Activated T-helper 2 cell treated with anti-CD3 and anti-CD28 coated beads, Interferon-gamma antibody, Interleukin-2, Interleukin-4, amounts not matched to agents 10 μg/mL and 5 μg/mL and 100 μg/mL, durations not matched to agents 14 hours and 24 hours and 36 hours (primary cell): ENCODE results near the gene DTX2. TPM values are rescaled to one million over a fixed set of nuclear protein-coding genes. Genes with fewer than 3 reads are reported as not detected.
"Not testable (repeated sequence)": the region's sequence is repeated elsewhere in the genome, so short reads cannot be mapped to it uniquely, and the experiment has no call there.

Experiments used
- DNase-seq: peaks from one replicate; pipeline ENCODE4 v3.0.0; 2021; ENCODE audit warnings: low spot score
- H3K27ac Mint-ChIP-seq: one replicate; pipeline ENCODE4 v1.8.0; 2021; ENCODE audit warnings: mixed read lengths
- H3K27me3 Mint-ChIP-seq: one replicate; pipeline ENCODE4 v1.8.0; 2021; ENCODE audit warnings: low read depth, mixed read lengths
- H3K36me3 Mint-ChIP-seq: one replicate; pipeline ENCODE4 v1.8.0; 2021; ENCODE audit warnings: low read depth, mixed read lengths
- H3K4me1 Mint-ChIP-seq: one replicate; pipeline ENCODE4 v1.8.0; 2021; ENCODE audit warnings: low read depth, mixed read lengths
- H3K4me3 Mint-ChIP-seq: one replicate; pipeline ENCODE4 v1.8.0; 2021; ENCODE audit warnings: low read depth, mild to moderate bottlenecking, moderate library complexity, mixed read lengths
- H3K9me3 Mint-ChIP-seq: one replicate; pipeline ENCODE4 v1.8.0; 2021; ENCODE audit warnings: mixed read lengths
- intact Hi-C: fragments of 100-400 bp; cut with micrococcal nuclease; formaldehyde crosslinking; loops from one replicate; pipeline ENCODE4 v1.15.1; 2023
- total RNA-seq: library from RNA; stranded (reverse); gene quantifications from 2 replicates; pipeline ENCODE4 v1.2.3, GENCODE V29; 2022

Gene DTX2
- total RNA-seq, 1 donor from 2014 or later = 24.7 TPM

DNA sequence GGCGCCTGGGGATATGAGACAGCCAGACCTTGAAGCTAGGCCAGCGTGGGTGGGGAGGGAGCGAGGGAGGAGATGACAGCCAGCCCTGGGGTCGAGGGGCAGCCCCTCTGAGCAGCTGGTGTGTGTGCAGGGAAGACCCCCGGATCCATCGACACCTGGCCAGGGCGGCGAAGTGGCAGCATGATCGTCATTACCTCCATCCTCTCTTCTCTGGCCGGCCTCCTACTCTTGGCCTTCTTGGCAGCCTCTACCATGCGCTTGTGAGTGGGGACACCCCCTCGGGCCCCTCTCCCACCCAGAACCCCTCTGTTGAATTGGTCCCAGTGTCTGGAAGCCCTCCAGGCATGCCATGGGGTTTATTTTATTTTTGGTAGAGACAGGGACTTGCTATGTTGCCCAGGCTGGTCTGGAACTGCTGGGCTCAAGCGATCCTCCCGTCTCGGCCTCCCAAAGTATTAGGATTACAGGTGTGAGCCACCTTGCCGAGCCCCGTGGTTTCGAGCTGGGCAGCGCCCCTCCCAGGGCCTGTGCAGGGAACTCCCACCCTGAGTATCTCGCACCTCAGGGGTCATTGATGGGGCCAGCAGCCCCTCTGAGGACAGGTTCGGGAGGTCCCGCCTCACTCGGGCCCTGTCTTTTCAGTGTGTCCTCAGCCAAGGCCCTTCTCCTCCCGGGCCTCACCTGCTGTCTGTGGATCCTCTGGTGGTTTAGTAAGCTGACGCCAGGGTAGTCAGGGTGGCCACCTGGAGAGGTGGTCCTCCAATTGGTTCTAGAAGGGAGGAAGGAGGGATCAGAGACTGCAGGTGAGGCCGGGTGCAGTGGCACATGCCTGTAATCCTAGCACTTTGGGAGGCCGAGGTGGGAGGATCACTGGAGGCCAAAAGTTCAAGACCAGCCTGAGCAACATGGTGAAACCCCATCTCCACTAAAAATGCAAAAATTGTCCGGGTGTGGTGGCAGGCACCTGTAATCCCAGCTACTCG lies 52.6 kb downstream of the DTX2 start:
- Mint-ChIP-seq H3K4me3 (no peak overlapping the region), H3K36me3 (no peaks in the 10 kb centered on the region), H3K27ac (no peak overlapping the region), H3K4me1 (no peaks in the 10 kb centered on the region), H3K27me3 (no peaks in the 10 kb centered on the region), H3K9me3 (no peaks in the 10 kb centered on the region)
- DNase-seq = peak; percentile 5
- intact Hi-C loops = no loop called here

GRCh38 chr7:76514926-76515771 lies 53.6 kb downstream of the DTX2 start:
- Mint-ChIP-seq H3K4me3 (no peak overlapping the region), H3K36me3 (no peaks in the 10 kb centered on the region)
- intact Hi-C loops = no loop called here

GRCh38 chr7:76515999-76516443 lies 54.5 kb downstream of the DTX2 start:
- no peaks in the 10 kb centered on the region for H3K36me3 Mint-ChIP-seq
- H3K27me3 Mint-ChIP-seq = no peaks in the 10 kb centered on the region
- no peak overlapping the region for H3K27ac Mint-ChIP-seq
- no peak overlapping the region for H3K4me3 Mint-ChIP-seq
- H3K4me1 Mint-ChIP-seq = no peaks in the 10 kb centered on the region
- intact Hi-C loops = no loop called here
- no peak for DNase-seq
- H3K9me3 Mint-ChIP-seq = no peaks in the 10 kb centered on the region

More at GRCh38 chr7:76514926-76515771, 53.6 kb downstream of the DTX2 start:
- no peaks in the 10 kb centered on the region for H3K9me3 Mint-ChIP-seq
- H3K27ac Mint-ChIP-seq = no peak overlapping the region
- no peaks in the 10 kb centered on the region for H3K4me1 Mint-ChIP-seq
- peak; percentile 4 for DNase-seq
- H3K27me3 Mint-ChIP-seq = no peaks in the 10 kb centered on the region

- DNase-seq, H3K9me3 Mint-ChIP-seq, H3K36me3 Mint-ChIP-seq, H3K27ac Mint-ChIP-seq, intact Hi-C loops, H3K4me3 Mint-ChIP-seq, H3K4me1 Mint-ChIP-seq, H3K27me3 Mint-ChIP-seq: not testable (repeated sequence)
Observed at GRCh38 chr7:76516932-76517331, 55.4 kb downstream of the DTX2 start.

DNA sequence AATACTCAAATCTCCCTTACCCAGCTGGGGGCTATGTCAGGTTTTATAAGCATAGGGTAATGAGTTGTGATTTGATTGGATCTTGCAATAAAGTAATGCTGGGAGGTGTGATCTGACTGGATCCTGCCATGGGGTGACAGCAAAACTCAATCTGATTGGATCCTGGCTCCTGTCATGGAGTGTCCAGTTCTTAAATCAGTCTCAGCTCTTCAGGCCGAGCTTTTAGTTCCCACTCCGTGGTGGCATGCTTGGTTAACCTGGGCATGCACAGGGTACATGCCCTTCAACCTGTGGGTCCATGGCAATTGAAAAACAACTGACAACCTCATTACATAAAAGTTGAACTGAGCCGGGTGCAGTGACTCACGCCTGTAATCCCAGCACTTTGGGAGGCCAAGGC lies 64.7 kb downstream of the DTX2 start:
- H3K4me1 Mint-ChIP-seq, H3K9me3 Mint-ChIP-seq, H3K27ac Mint-ChIP-seq, H3K27me3 Mint-ChIP-seq, H3K36me3 Mint-ChIP-seq, DNase-seq, intact Hi-C loops, H3K4me3 Mint-ChIP-seq: not testable (repeated sequence)

GRCh38 chr7:76531643-76532042 lies 70.1 kb downstream of the DTX2 start:
- H3K27me3 Mint-ChIP-seq, H3K36me3 Mint-ChIP-seq, H3K4me1 Mint-ChIP-seq, H3K9me3 Mint-ChIP-seq, H3K4me3 Mint-ChIP-seq, intact Hi-C loops, H3K27ac Mint-ChIP-seq, DNase-seq: not testable (repeated sequence)

DNA sequence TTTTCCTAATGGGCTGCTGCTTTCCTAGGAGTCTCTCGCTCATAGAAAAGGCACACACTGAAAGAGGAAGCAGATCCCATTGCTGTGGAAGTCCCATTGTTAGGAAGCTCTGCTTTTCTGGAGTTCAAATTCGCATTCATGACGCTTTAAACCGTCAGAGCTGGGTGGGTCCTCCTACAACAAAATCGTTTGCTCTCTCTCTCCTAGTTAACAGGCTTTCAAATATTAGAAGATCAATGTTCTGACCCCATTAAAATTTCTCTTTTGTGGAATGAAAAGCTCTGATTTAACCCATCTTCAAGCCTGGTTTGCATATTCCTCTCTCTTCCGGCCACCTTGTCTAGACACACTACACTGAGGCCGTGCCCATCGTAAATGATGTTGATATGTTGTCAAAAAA lies 81.7 kb downstream of the DTX2 start, which contains the start of gene SPDYE16:
TSS of gene SPDYE16 (minus strand) at position 101 of the 400 bp plus-strand sequence. CDS start 1,838 bp downstream, outside the sequence.
- H3K4me1 Mint-ChIP-seq, H3K4me3 Mint-ChIP-seq, H3K27me3 Mint-ChIP-seq, DNase-seq, intact Hi-C loops, H3K27ac Mint-ChIP-seq, H3K36me3 Mint-ChIP-seq, H3K9me3 Mint-ChIP-seq: not testable (repeated sequence)

DNA sequence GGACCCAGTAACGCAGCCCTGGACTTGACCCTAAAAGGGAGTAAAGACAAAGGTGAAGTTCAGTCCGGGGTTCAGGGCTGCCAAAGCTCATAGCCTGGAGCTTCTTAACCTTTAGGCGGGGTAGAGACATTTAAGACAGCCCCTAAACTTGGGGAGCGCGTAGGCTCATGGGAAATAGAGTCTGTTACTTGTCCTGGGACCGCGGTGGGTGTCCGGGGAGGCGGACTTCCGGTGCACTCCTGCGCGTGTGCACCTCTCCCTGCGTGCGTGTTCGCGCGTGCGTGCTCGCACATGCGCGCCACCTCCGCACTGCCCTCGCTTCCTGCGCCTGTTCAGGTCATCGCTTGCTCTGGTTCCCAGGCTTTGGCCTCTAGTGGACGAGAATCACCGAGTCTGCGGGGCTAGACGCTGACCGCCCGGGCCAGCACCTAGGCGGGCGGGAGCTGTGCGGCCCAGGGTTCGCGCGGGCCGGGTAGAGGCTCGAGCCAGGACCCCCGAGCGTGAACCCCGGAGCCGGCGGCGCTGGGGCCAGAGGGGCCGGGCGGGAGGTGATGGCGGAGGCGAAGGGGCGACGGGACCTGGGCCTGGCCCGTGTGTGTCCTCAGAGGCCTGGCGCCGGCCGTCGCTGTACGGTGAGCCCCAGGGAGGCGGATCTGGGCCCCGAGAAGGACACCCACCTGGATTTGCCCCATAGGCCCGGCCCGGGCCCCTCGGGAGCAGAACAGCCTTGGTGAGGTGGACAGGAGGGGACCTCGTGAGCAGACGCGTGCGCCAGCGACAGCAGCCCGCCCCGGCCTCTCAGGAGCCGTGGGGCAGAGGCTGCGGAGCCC lies 87.7 kb downstream of the DTX2 start:
- Mint-ChIP-seq H3K27ac (peak overlapping the region; percentile 84), H3K4me3 (peak overlapping the region; percentile 93), H3K36me3 (peaks cover 18% of the 10 kb centered on the region), H3K4me1 (peaks cover 15% of the 10 kb centered on the region)
- H3K27me3 Mint-ChIP-seq, H3K9me3 Mint-ChIP-seq, intact Hi-C loops: not testable (repeated sequence)
- peak; percentile 83 for DNase-seq

GRCh38 chr7:76549855-76550248 lies 88.3 kb downstream of the DTX2 start:
- DNase-seq, intact Hi-C loops, H3K27me3 Mint-ChIP-seq, H3K9me3 Mint-ChIP-seq: not testable (repeated sequence)
- Mint-ChIP-seq H3K27ac (peak overlapping the region; percentile 79), H3K36me3 (peaks cover 21% of the 10 kb centered on the region), H3K4me1 (peaks cover 17% of the 10 kb centered on the region), H3K4me3 (peak overlapping the region; percentile 93)

DNA sequence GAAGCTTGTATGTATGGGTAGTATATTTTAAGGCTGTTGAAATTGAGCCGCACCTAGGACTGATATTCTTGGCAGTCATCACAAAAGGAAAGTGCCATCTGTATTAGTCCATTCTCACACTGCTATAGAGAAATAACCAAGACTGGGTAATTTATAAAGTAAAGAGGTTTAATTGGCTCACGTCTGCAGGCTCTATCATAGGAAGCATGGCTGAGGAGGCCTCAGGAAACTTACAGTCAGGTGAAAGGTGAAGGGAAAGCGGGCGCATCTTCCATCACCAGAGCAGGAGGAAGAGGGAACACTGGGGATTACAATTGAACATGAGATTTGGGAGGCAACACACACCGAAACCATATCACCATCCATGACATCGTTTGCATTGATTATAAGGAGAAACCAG lies 90.5 kb downstream of the DTX2 start:
- H3K27ac Mint-ChIP-seq, H3K9me3 Mint-ChIP-seq, intact Hi-C loops, DNase-seq, H3K4me3 Mint-ChIP-seq, H3K27me3 Mint-ChIP-seq: not testable (repeated sequence)
- peaks cover 34% of the 10 kb centered on the region for H3K36me3 Mint-ChIP-seq
- peaks cover 21% of the 10 kb centered on the region for H3K4me1 Mint-ChIP-seq
